ENCODE measurements around the gene RGS17.
"Not testable (repeated sequence)": the region's sequence is repeated elsewhere in the genome, so short reads cannot be mapped to it uniquely, and the experiment has no call there.

The RGS17 gene

GRCh38 chr6:152981989-152982903 is 148.8 kb downstream of the RGS17 start:
- no peak for DNase-seq

GRCh38 chr6:152981219-152981618 is 149.9 kb downstream of the RGS17 start:
- no peak for DNase-seq

- no peak for DNase-seq
These were observed 150.4 kb downstream of the RGS17 start for GRCh38 chr6:152980656-152981055.

GRCh38 chr6:152979116-152979515 is 152.0 kb downstream of the RGS17 start:
- DNase-seq: no peak

GRCh38 chr6:152978058-152978457 is 153.0 kb downstream of the RGS17 start:
- DNase-seq: no peak

GRCh38 chr6:152977556-152977955 is 153.5 kb downstream of the RGS17 start:
- no peak for DNase-seq

GRCh38 chr6:152976749-152977148 is 154.3 kb downstream of the RGS17 start:
- no peak for DNase-seq

- DNase-seq: no peak
These were observed 155.7 kb downstream of the RGS17 start for GRCh38 chr6:152975204-152975915.

- no peak for DNase-seq
These were observed 157.2 kb downstream of the RGS17 start for GRCh38 chr6:152973916-152974315.

- no peak for DNase-seq
These were observed 161.2 kb downstream of the RGS17 start for GRCh38 chr6:152969688-152970418.

GRCh38 chr6:152966168-152966894 is 164.8 kb downstream of the RGS17 start:
- not testable (repeated sequence) for DNase-seq

GRCh38 chr6:152959333-152959732 is 171.7 kb downstream of the RGS17 start:
- no peak for DNase-seq

GRCh38 chr6:152957796-152958195 is 173.3 kb downstream of the RGS17 start:
- no peak for DNase-seq

Data from stimulated activated CD4-positive, alpha-beta T cell treated with anti-CD3 and anti-CD28 coated beads, Interleukin-12 subunit alpha, Interleukin-12 subunit beta, amount 100 ng/mL, for 4 hours (primary cell).